Uterus (tissue), 4 donors: Measurements from ENCODE around the gene PRDM2. TPM values are rescaled to one million over a fixed set of nuclear protein-coding genes. Genes with fewer than 3 reads are reported as not detected.

Experiments used
- DNase-seq, 2 donors: peaks; one replicate each; pipeline ENCODE4 v3.0.0-alpha.2; 2019 to 2020
- H3K27ac ChIP-seq, 2 donors: fragments of 200-600 bp; sonication (generic); 1 replicate in 1 of 2; 2 replicates in 1 of 2; pipeline ENCODE4 v1.5.1; 2016 to 2018
- H3K27me3 ChIP-seq, 2 donors: fragments of 200-600 bp; sonication (generic); one replicate each; pipeline ENCODE4 v1.5.1; 2018 to 2019; ENCODE audit warnings: control low read depth in 1 of 2
- H3K36me3 ChIP-seq, 2 donors: fragments of 200-600 bp; sonication (generic); one replicate each; pipeline ENCODE4 v1.5.1; 2019; ENCODE audit warnings: control low read depth in 1 of 2
- H3K4me1 ChIP-seq, 2 donors: fragments of 200-600 bp; sonication (generic); one replicate each; pipeline ENCODE4 v1.5.1; 2018 to 2019; ENCODE audit warnings: control low read depth in 1 of 2
- H3K4me3 ChIP-seq, 2 donors: fragments of 200-600 bp; sonication (generic); 1 replicate in 1 of 2; 2 replicates in 1 of 2; pipeline ENCODE4 v1.5.1; 2018 to 2019; ENCODE audit warnings: mild to moderate bottlenecking in 1 of 2
- H3K9me3 ChIP-seq, 2 donors: fragments of 200-600 bp; sonication (generic); one replicate each; pipeline ENCODE4 v1.5.1; 2019; ENCODE audit warnings: control low read depth in 1 of 2
- CTCF ChIP-seq, 4 experiments: fragments of 200-600 bp in 2 of 4; fragments of 450-650 bp in 2 of 4; sonication (generic) in 2 of 4; IDR thresholded peaks; one replicate each; pipeline ENCODE4 v1.5.1; 2016 to 2019; ENCODE audit warnings: antibody characterized with exemption in 4 of 4, mild to moderate bottlenecking in 2 of 4, moderate library complexity in 1 of 4
- POLR2A ChIP-seq, 2 donors: fragments of 450-650 bp; IDR thresholded peaks; one replicate each; pipeline ENCODE4 v1.6.1; 2016; ENCODE audit warnings: antibody characterized with exemption in 2 of 2, mild to moderate bottlenecking in 1 of 2, moderate library complexity in 1 of 2
- intact Hi-C: fragments of 100-400 bp; cut with DNase I; formaldehyde crosslinking; loops from one replicate; pipeline ENCODE4 v1.15.1; 2023; ENCODE audit warnings: low total_unique reads
- total RNA-seq, 4 donors: library from RNA; depleted of rRNA in 3 of 4; stranded (reverse); fragments of >200 nt in 3 of 4; gene quantifications; one replicate each; pipeline versions ENCODE4 v1.1.0 to v1.2.4, GENCODE V29; 2014 to 2023
- donor health status: DM: yes; HTN: yes; CAD: no.

Gene PRDM2
- total RNA-seq, 4 donors from 2014 or later: 13.1 to 72.8 (median 37.0) TPM

GRCh38 chr1:13778431-13778830 lies 78.4 kb downstream of the PRDM2 start:
- no peaks in the 10 kb centered on the region for H3K9me3 ChIP-seq
- no peak overlapping the region for H3K27ac ChIP-seq
- no peaks in the 10 kb centered on the region for H3K27me3 ChIP-seq
- TF ChIP-seq CTCF (IDR thresholded peaks at IDR 0.05): no peak
- no peak for TF ChIP-seq POLR2A (IDR thresholded peaks at IDR 0.05)
- no peak for DNase-seq
- peaks cover 0 to 4% of the 10 kb centered on the region in 2 donors for H3K4me1 ChIP-seq
- H3K4me3 ChIP-seq: no peak overlapping the region
- intact Hi-C loops: no loop called here
- H3K36me3 ChIP-seq: no peaks in the 10 kb centered on the region

GRCh38 chr1:13779930-13780329 lies 79.9 kb downstream of the PRDM2 start:
- H3K9me3 ChIP-seq: no peaks in the 10 kb centered on the region
- no peak for DNase-seq
- H3K36me3 ChIP-seq: no peaks in the 10 kb centered on the region
- intact Hi-C loops: no loop called here
- H3K27me3 ChIP-seq: no peaks in the 10 kb centered on the region
- H3K4me3 ChIP-seq: no peak overlapping the region
- TF ChIP-seq POLR2A (IDR thresholded peaks at IDR 0.05): no peak
- no peak for TF ChIP-seq CTCF (IDR thresholded peaks at IDR 0.05)
- peaks cover 0 to 10% of the 10 kb centered on the region in 2 donors for H3K4me1 ChIP-seq
- no peak overlapping the region for H3K27ac ChIP-seq

GRCh38 chr1:13780780-13781179 lies 80.8 kb downstream of the PRDM2 start:
- Histone ChIP-seq H3K27me3 (no peaks in the 10 kb centered on the region), H3K36me3 (no peaks in the 10 kb centered on the region), H3K9me3 (no peaks in the 10 kb centered on the region), H3K27ac (no peak overlapping the region), H3K4me3 (no peak overlapping the region), H3K4me1 (peaks cover 0 to 10% of the 10 kb centered on the region in 2 donors)
- intact Hi-C loops: no loop called here
- no peak for DNase-seq
- no peak for TF ChIP-seq CTCF (IDR thresholded peaks at IDR 0.05)
- TF ChIP-seq POLR2A (IDR thresholded peaks at IDR 0.05): no peak

GRCh38 chr1:13781228-13781627 lies 81.2 kb downstream of the PRDM2 start:
- TF ChIP-seq POLR2A (IDR thresholded peaks at IDR 0.05): no peak
- no peak for TF ChIP-seq CTCF (IDR thresholded peaks at IDR 0.05)
- intact Hi-C loops: no loop called here
- no peaks in the 10 kb centered on the region for H3K36me3 ChIP-seq
- H3K9me3 ChIP-seq: no peaks in the 10 kb centered on the region
- no peak overlapping the region for H3K4me3 ChIP-seq
- DNase-seq: no peak
- no peaks in the 10 kb centered on the region for H3K27me3 ChIP-seq
- peak overlapping the region in 1 of 2 donors; percentile 23 for H3K27ac ChIP-seq
- H3K4me1 ChIP-seq: peaks cover 0 to 10% of the 10 kb centered on the region in 2 donors

- intact Hi-C loops: no loop called here
- Histone ChIP-seq H3K9me3 (no peaks in the 10 kb centered on the region), H3K4me3 (peak overlapping the region in 1 of 2 donors; percentile 5), H3K27ac (peak overlapping the region; percentile 13 to 23), H3K4me1 (peaks cover 0 to 10% of the 10 kb centered on the region in 2 donors), H3K36me3 (no peaks in the 10 kb centered on the region), H3K27me3 (no peaks in the 10 kb centered on the region)
- DNase-seq: no peak
- no peak for TF ChIP-seq POLR2A (IDR thresholded peaks at IDR 0.05)
Observed at GRCh38 chr1:13781907-13782633, 82.1 kb downstream of the PRDM2 start.
